GM03348 (cell line): ENCODE measurements around the gene FAM32A.
"Not testable (repeated sequence)": the region's sequence is repeated elsewhere in the genome, so short reads cannot be mapped to it uniquely, and the experiment has no call there.

ENCODE experiments used
- DNase-seq: peaks from one replicate; pipeline ENCODE4 v3.0.0; 2012; ENCODE audit warnings: low spot score

FAM32A gene

GRCh38 chr19:16164222-16164890, 20.9 kb upstream of the FAM32A start:
- DNase-seq: no peak

- no peak for DNase-seq
Measured at GRCh38 chr19:16166417-16166816, 18.8 kb upstream of the FAM32A start.

GRCh38 chr19:16167055-16167454, 18.2 kb upstream of the FAM32A start:
- no peak for DNase-seq

- no peak for DNase-seq
Measured at GRCh38 chr19:16168465-16169081, 16.6 kb upstream of the FAM32A start.

GRCh38 chr19:16170134-16170533, 15.1 kb upstream of the FAM32A start:
- no peak for DNase-seq

GRCh38 chr19:16175954-16176353, 9.3 kb upstream of the FAM32A start:
- no peak for DNase-seq

GRCh38 chr19:16178866-16179265, 6.3 kb upstream of the FAM32A start:
- DNase-seq: not testable (repeated sequence)

- DNase-seq: peak; percentile 92
Measured at GRCh38 chr19:16180611-16181010, 4.6 kb upstream of the FAM32A start.

- no peak for DNase-seq
Measured at GRCh38 chr19:16184665-16185122, 516 bp upstream of the FAM32A start.

- DNase-seq: peak; percentile 61
Measured at GRCh38 chr19:16185768-16186123, 536 bp downstream of the FAM32A start.

GRCh38 chr19:16188521-16188920, 3.3 kb downstream of the FAM32A start:
- no peak for DNase-seq

GRCh38 chr19:16190198-16190597, 5.0 kb downstream of the FAM32A start:
- no peak for DNase-seq

- DNase-seq: no peak
Measured at GRCh38 chr19:16190736-16191135, 5.5 kb downstream of the FAM32A start.

GRCh38 chr19:16191216-16191908, 6.2 kb downstream of the FAM32A start:
- no peak for DNase-seq

- DNase-seq: no peak
Measured at GRCh38 chr19:16193466-16193865, 8.3 kb downstream of the FAM32A start.

- peak; percentile 80 for DNase-seq
Measured at GRCh38 chr19:16197188-16197621, 12.0 kb downstream of the FAM32A start.

GRCh38 chr19:16197622-16198369, 12.6 kb downstream of the FAM32A start, which contains the start of gene AP1M1:
TSS of gene AP1M1 (plus strand) at chr19:16197911. CDS start at chr19:16198027, 116 bp downstream.
- DNase-seq: peak; percentile 99

- peak; percentile 29 for DNase-seq
Measured at GRCh38 chr19:16198370-16198651, 13.1 kb downstream of the FAM32A start.

- DNase-seq: no peak
Measured at GRCh38 chr19:16199275-16199932, 14.2 kb downstream of the FAM32A start.

GRCh38 chr19:16200038-16201010, 15.1 kb downstream of the FAM32A start:
- peak; percentile 36 for DNase-seq

GRCh38 chr19:16201011-16201391, 15.8 kb downstream of the FAM32A start:
- no peak for DNase-seq
